Suprapubic skin (tissue), 4 donors: ENCODE data around the gene AGL.

Experiments
- EP300 ChIP-seq: sonication (generic); formaldehyde crosslinking; IDR thresholded peaks from one replicate; pipeline ENCODE4 v1.6.1; 2017; ENCODE audit warnings: antibody characterized with exemption
- POLR2A ChIP-seq, 2 donors: fragments of 450-650 bp; IDR thresholded peaks; one replicate each; pipeline ENCODE4 v1.6.1; 2017; ENCODE audit warnings: antibody characterized with exemption in 2 of 2, mild to moderate bottlenecking in 2 of 2, moderate library complexity in 2 of 2
- POLR2AphosphoS5 ChIP-seq, 3 donors: sonication (generic); formaldehyde crosslinking; IDR thresholded peaks; one replicate each; pipeline ENCODE4 v1.6.1; 2017; ENCODE audit warnings: antibody characterized with exemption in 3 of 3
- TF ChIP-seq, protein P1 (sequence below), 2 donors: fragments of 200-600 bp in 1 of 2; fragments of 450-650 bp in 1 of 2; sonication (generic) in 1 of 2; IDR thresholded peaks; one replicate each; pipeline ENCODE4 v1.5.1; 2016 to 2019; ENCODE audit warnings: antibody characterized with exemption in 2 of 2, mild to moderate bottlenecking in 1 of 2, moderate library complexity in 1 of 2

GRCh38 chr1:99965646-99966375 is 115.7 kb downstream of the AGL start:
- TF ChIP-seq POLR2AphosphoS5 (IDR thresholded peaks at IDR 0.05) (no peak), POLR2A (IDR thresholded peaks at IDR 0.05) (no peak), EP300 (no peak)
- TF ChIP-seq, protein P1, sequence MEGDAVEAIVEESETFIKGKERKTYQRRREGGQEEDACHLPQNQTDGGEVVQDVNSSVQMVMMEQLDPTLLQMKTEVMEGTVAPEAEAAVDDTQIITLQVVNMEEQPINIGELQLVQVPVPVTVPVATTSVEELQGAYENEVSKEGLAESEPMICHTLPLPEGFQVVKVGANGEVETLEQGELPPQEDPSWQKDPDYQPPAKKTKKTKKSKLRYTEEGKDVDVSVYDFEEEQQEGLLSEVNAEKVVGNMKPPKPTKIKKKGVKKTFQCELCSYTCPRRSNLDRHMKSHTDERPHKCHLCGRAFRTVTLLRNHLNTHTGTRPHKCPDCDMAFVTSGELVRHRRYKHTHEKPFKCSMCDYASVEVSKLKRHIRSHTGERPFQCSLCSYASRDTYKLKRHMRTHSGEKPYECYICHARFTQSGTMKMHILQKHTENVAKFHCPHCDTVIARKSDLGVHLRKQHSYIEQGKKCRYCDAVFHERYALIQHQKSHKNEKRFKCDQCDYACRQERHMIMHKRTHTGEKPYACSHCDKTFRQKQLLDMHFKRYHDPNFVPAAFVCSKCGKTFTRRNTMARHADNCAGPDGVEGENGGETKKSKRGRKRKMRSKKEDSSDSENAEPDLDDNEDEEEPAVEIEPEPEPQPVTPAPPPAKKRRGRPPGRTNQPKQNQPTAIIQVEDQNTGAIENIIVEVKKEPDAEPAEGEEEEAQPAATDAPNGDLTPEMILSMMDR (IDR thresholded peaks at IDR 0.05) = no peak
